Ammon's horn (tissue), 1 donor: ENCODE measurements around the gene CHCHD5.
"Not testable (repeated sequence)": the region's sequence is repeated elsewhere in the genome, so short reads cannot be mapped to it uniquely, and the experiment has no call there.

Source experiments
- DNase-seq: peaks from one replicate; pipeline ENCODE4 v3.0.0-alpha.2; 2016; ENCODE audit warnings: low spot score

The CHCHD5 gene

GRCh38 chr2:112588611-112589045 is 4.2 kb downstream of the CHCHD5 start:
- no peak for DNase-seq

- no peak for DNase-seq
Measured at GRCh38 chr2:112591413-112591812, 7.0 kb downstream of the CHCHD5 start.

- no peak for DNase-seq
Measured at GRCh38 chr2:112593736-112594135, 9.3 kb downstream of the CHCHD5 start.

- DNase-seq = no peak
Measured at GRCh38 chr2:112597537-112598322, 13.3 kb downstream of the CHCHD5 start.

GRCh38 chr2:112600634-112601033 is 16.2 kb downstream of the CHCHD5 start:
- no peak for DNase-seq

GRCh38 chr2:112601754-112602153 is 17.3 kb downstream of the CHCHD5 start:
- no peak for DNase-seq

GRCh38 chr2:112602917-112603316 is 18.5 kb downstream of the CHCHD5 start:
- no peak for DNase-seq

GRCh38 chr2:112603731-112604130 is 19.3 kb downstream of the CHCHD5 start:
- DNase-seq = no peak

- no peak for DNase-seq
Measured at GRCh38 chr2:112604952-112605351, 20.5 kb downstream of the CHCHD5 start.

- peak; percentile 47 for DNase-seq
Measured at GRCh38 chr2:112605926-112606325, 21.5 kb downstream of the CHCHD5 start.

- DNase-seq = no peak
Measured at GRCh38 chr2:112606547-112606946, 22.1 kb downstream of the CHCHD5 start.

- no peak for DNase-seq
Measured at GRCh38 chr2:112607680-112608438, 23.4 kb downstream of the CHCHD5 start.

- DNase-seq = not testable (repeated sequence)
Measured at GRCh38 chr2:112609320-112609719, 24.9 kb downstream of the CHCHD5 start.

GRCh38 chr2:112612283-112612682 is 27.9 kb downstream of the CHCHD5 start:
- DNase-seq = not testable (repeated sequence)

- no peak for DNase-seq
Measured at GRCh38 chr2:112614201-112614840, 29.9 kb downstream of the CHCHD5 start.

- DNase-seq = no peak
Measured at GRCh38 chr2:112615051-112615450, 30.6 kb downstream of the CHCHD5 start.

GRCh38 chr2:112615798-112616197 is 31.4 kb downstream of the CHCHD5 start:
- not testable (repeated sequence) for DNase-seq

GRCh38 chr2:112618383-112618782 is 34.0 kb downstream of the CHCHD5 start:
- no peak for DNase-seq

GRCh38 chr2:112621790-112622527 is 37.5 kb downstream of the CHCHD5 start:
- no peak for DNase-seq

GRCh38 chr2:112622528-112622849 is 38.1 kb downstream of the CHCHD5 start:
- no peak for DNase-seq

GRCh38 chr2:112623913-112624777 is 39.7 kb downstream of the CHCHD5 start:
- no peak for DNase-seq
